Measurements from ENCODE around the gene USP19. TPM values are rescaled to one million over a fixed set of nuclear protein-coding genes. Genes with fewer than 3 reads are reported as not detected.

The USP19 gene
- total and polyA plus RNA-seq, 10 of the 15 experiments (the other 5 are each of a cell fraction or from before 2014, with no cell fraction given) = 0.24 to 64.2 (median 33.2) TPM

- H3K4me3 ChIP-seq = no peak overlapping the region
- no TSS peak for BruUV-seq (replicated peaks)
- intact Hi-C loops (cut with micrococcal nuclease; ENCODE audit: unreplicated experiment) (no loop called here), in situ Hi-C loops (cut with MboI) (no loop called here)
- ChIA-PET RAD21 (ENCODE audit: unreplicated experiment) (no interaction called here), CTCF (no interaction called here), POLR2A (interaction anchor here (0.6 kb wide), 1 partner anchor 8 kb away, joined by 5 read pairs; no protein-coding TSS in a partner anchor), SMC1A (ENCODE audit: uncharacterized antibody, unreplicated experiment) (no interaction called here)
- no peaks in the 10 kb centered on the region for H3K27me3 ChIP-seq (replicated peaks in 1 of 2; ENCODE audit: control insufficient read depth in 2 of 2, insufficient read depth in 2 of 2, low read length in 1 of 2)
- H3K27ac ChIP-seq (ENCODE audit: control insufficient read depth, insufficient read depth) = no peak overlapping the region
- no peak for DNase-seq (ENCODE audit: low read depth, low spot score)
- H2AFZ ChIP-seq (ENCODE audit: control insufficient read depth, low read depth, low read length) = no peak overlapping the region
- H3K79me2 ChIP-seq (ENCODE audit: control insufficient read depth, insufficient read depth, low read length) = no peaks in the 10 kb centered on the region
- no peaks in the 10 kb centered on the region for H3K4me1 ChIP-seq (ENCODE audit: control insufficient read depth, insufficient read depth, low read length)
- FAIRE-seq = no peak
- H3K36me3 ChIP-seq (ENCODE audit: control insufficient read depth in 2 of 2, insufficient read depth in 2 of 2, low read length in 1 of 2) = no peaks in the 10 kb centered on the region
- ATAC-seq = no peak
- no peaks in the 10 kb centered on the region for H4K20me1 ChIP-seq (ENCODE audit: control insufficient read depth, insufficient read depth)
- H3K4me2 ChIP-seq (ENCODE audit: control insufficient read depth, insufficient read depth) = no peak overlapping the region
- H3K9me3 ChIP-seq (replicated peaks; ENCODE audit: control insufficient read depth, insufficient read depth, low read length) = no peaks in the 10 kb centered on the region; the same call in 2 of the 3 replicates
- 34% methylated on average over 3 of the region's 3 CpGs for WGBS (ENCODE audit: insufficient coverage, insufficient replicate concordance, low lambda C conversion rate, missing lambda C conversion rate)
- no peak for TF ChIP-seq EP300 (IDR thresholded peaks at IDR 0.05; ENCODE audit: borderline replicate concordance in 1 of 2, control insufficient read depth in 1 of 2, low read depth in 2 of 2, low read length in 2 of 2)
- TF ChIP-seq HDAC2 (IDR thresholded peaks at IDR 0.05) = no peak
- TF ChIP-seq FOS (IDR thresholded peaks at IDR 0.05; ENCODE audit: borderline replicate concordance, extremely low read depth, insufficient read length) = no peak
- TF ChIP-seq CTCF (IDR thresholded peaks at IDR 0.05 in 2 of 3, conservative IDR thresholded peaks at IDR 0.05 in 1 of 3; ENCODE audit: control insufficient read depth in 2 of 3, extremely low read depth in 1 of 3, insufficient read depth in 1 of 3, low read depth in 3 of 3, low read length in 3 of 3) = no peak
- no peak for TF ChIP-seq NR2F1 (conservative IDR thresholded peaks at IDR 0.05)
- TF ChIP-seq LARP7 (IDR thresholded peaks at IDR 0.05) = no peak
- no peak for TF ChIP-seq IRF4 (IDR thresholded peaks at IDR 0.05; ENCODE audit: low read depth, low read length)
- TF ChIP-seq CBX3 (IDR thresholded peaks at IDR 0.05; ENCODE audit: borderline replicate concordance, low read depth) = no peak
- TF ChIP-seq PKNOX1 (IDR thresholded peaks at IDR 0.05) = no peak
- no peak overlapping the region for H3K9ac ChIP-seq (ENCODE audit: control insufficient read depth, insufficient read depth, low read length)
Measured at GRCh38 chr3:49140080-49140479, 19.5 kb upstream of the USP19 start.
